HUES48 (cell line): ENCODE results near the gene ECHS1.
"Not testable (repeated sequence)": the region's sequence is repeated elsewhere in the genome, so short reads cannot be mapped to it uniquely, and the experiment has no call there.

Experiments used
- H3K27ac ChIP-seq: one replicate; pipeline ENCODE4 v1.7.0; 2013; ENCODE audit warnings: low read depth, low read length, inconsistent platforms
- H3K27me3 ChIP-seq: 2 replicates; pipeline ENCODE4 v1.6.1; 2013; ENCODE audit warnings: mild to moderate bottlenecking, low read length; ENCODE audit not compliant: control insufficient read depth, insufficient read depth
- H3K36me3 ChIP-seq: 2 replicates; pipeline ENCODE4 v1.6.1; 2013; ENCODE audit warnings: low read length; ENCODE audit not compliant: control insufficient read depth, insufficient read depth
- H3K4me1 ChIP-seq: 2 replicates; pipeline ENCODE4 v1.6.1; 2013; ENCODE audit warnings: mild to moderate bottlenecking, low read length; ENCODE audit not compliant: control insufficient read depth, insufficient read depth
- H3K4me3 ChIP-seq: 2 replicates; pipeline ENCODE4 v1.5.1; 2013; ENCODE audit warnings: mild to moderate bottlenecking, low read depth, low read length
- H3K9ac ChIP-seq: 2 replicates; pipeline ENCODE4 v1.6.1; 2013; ENCODE audit warnings: mild to moderate bottlenecking, low read depth, low read length, moderate library complexity
- H3K9me3 ChIP-seq: 2 replicates; pipeline ENCODE4 v1.6.1; 2013; ENCODE audit warnings: low read length; ENCODE audit not compliant: control insufficient read depth, insufficient read depth

The ECHS1 gene

GRCh38 chr10:133373174-133374090 lies at the start of gene ECHS1:
Gene ECHS1, minus strand, starts transcription at chr10:133373354. Its CDS starts 21 bp downstream, at chr10:133373333.
- Histone ChIP-seq H3K9ac (no peak within 1 kb of the TSS; the same call in 1 of the 2 replicates), H3K27me3 (peaks cover 42% of the 10 kb centered on the region), H3K9me3 (no peaks in the 10 kb centered on the region), H3K4me3 (peak within 1 kb of the TSS; percentile 86), H3K36me3 (peaks cover 24% of the 10 kb centered on the region), H3K27ac (no peak within 1 kb of the TSS), H3K4me1 (no peaks in the 10 kb centered on the region)

DNA sequence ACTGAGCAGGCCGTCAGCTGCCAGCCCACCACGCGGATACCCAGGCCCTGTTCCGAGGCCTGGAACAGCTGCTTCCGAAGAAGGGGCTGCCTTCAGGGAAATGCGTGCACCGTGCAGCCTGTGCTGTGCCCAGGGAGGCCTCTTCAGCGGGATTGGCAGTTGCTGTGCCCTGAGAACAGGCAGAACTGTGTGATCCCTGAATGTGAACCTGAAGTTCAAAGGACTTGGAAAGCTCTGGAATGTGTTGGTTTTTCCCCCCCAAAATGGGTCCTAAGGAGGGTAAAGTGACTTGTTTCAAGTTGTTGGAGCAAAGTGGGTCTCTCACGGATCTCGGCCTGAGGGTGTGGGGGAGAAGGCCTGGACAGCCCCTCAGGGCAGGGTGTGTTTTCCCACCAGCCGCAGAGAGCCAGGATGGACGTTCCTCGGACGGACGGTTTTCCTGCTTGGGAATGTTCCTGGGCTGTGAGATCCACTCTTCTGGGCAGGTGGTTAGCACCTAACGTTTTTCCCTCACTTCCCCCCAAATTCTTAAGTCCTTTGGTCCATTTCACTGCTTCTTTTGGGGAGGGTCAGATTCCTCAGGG lies 49.2 kb upstream of the ECHS1 start:
- Histone ChIP-seq H3K36me3 (peaks cover 23% of the 10 kb centered on the region), H3K27ac (no peak overlapping the region), H3K9me3 (no peaks in the 10 kb centered on the region), H3K4me3 (no peak overlapping the region), H3K4me1 (no peaks in the 10 kb centered on the region), H3K9ac (no peak overlapping the region), H3K27me3 (peaks cover 14% of the 10 kb centered on the region)

DNA sequence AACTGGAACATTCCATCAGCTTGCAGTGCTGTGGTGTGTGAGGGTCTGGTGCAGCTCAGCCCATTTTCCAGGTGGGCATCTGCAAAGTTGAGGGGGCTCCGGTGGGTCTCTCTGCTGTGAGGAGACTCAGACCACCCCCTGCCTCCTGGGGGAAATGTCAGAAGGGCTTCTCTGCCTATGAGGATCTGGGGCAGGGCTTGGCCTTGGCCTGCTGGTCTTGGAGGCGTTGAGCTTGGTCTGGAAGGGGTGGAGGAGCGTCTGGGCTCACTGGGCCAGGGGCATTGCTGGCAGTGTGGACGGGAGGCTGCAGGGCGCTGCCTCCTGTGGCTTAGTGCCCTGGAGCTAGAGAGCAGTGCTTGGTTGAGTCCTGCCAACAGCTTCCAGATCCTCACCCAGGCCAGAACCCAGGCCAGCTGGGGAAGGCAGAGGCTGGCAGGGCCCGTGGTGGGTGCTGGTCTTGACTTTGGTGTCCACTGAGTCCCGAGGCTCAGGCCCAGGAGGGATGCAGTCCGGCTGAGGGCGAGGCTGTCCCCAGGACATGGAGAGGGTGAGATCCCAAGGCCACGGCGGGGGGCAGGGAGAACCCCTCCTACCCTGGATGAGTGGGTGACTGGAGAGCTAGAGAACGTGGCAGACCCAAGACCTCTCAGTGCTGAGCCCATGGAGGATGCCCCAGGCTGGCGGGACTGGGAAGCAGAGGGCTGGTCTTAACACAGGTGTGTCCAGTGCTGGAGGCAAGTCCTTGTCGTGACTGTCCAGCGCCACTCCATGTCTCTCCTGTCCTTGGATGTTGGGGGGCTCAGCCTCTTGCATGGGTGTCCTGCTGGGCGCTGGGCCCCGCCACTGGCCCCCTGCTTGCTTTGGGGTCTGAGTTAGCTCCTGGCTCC lies 48.4 kb upstream of the ECHS1 start:
- Histone ChIP-seq H3K36me3 (peaks cover 23% of the 10 kb centered on the region), H3K27ac (no peak overlapping the region), H3K9ac (no peak overlapping the region), H3K4me1 (no peaks in the 10 kb centered on the region), H3K4me3 (no peak overlapping the region), H3K27me3 (peaks cover 14% of the 10 kb centered on the region), H3K9me3 (no peaks in the 10 kb centered on the region)

- peaks cover 14% of the 10 kb centered on the region for H3K27me3 ChIP-seq
- no peak overlapping the region for H3K4me3 ChIP-seq
- no peak overlapping the region for H3K27ac ChIP-seq
- H3K36me3 ChIP-seq: peaks cover 25% of the 10 kb centered on the region
- no peaks in the 10 kb centered on the region for H3K4me1 ChIP-seq
- H3K9ac ChIP-seq: no peak overlapping the region
- H3K9me3 ChIP-seq: 0 out of 2 replicates have a peak, but pooled peaks cover under 1% of the 10 kb centered on the region
Observed at GRCh38 chr10:133420579-133420978, 47.4 kb upstream of the ECHS1 start.

DNA sequence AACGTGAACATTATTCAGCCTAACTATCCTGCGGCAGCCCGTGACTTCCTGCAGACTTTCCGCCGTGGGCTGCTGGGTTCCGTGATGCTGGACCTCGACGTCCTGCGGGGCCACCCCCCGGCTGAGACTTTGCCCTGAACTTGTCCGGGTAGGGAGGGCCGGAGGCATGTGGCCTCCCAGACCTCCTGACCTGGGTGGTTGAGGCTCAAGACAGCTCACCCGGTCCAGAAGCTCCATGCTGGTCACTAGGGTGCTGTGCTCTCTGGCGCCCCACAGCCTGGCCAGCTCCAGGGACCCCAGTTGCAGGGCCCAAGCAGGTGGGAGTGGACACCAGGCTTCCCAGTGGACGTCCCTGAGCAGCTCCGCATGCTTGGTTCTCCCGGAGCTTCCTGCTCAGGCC lies 46.9 kb upstream of the ECHS1 start:
- Histone ChIP-seq H3K27ac (no peak overlapping the region), H3K36me3 (peaks cover 29% of the 10 kb centered on the region)

GRCh38 chr10:133419211-133419950 lies 46.2 kb upstream of the ECHS1 start:
- H3K9me3 ChIP-seq: peaks cover 6% of the 10 kb centered on the region; the same call in 1 of the 2 replicates
- no peak overlapping the region for H3K27ac ChIP-seq
- no peaks in the 10 kb centered on the region for H3K4me1 ChIP-seq
- no peak overlapping the region for H3K4me3 ChIP-seq
- H3K36me3 ChIP-seq: peaks cover 29% of the 10 kb centered on the region
- H3K27me3 ChIP-seq: peaks cover 8% of the 10 kb centered on the region; the same call in 1 of the 2 replicates
- no peak overlapping the region for H3K9ac ChIP-seq

More for the DNA sequence above, 46.9 kb upstream of the ECHS1 start:
- Histone ChIP-seq H3K4me3 (no peak overlapping the region), H3K4me1 (no peaks in the 10 kb centered on the region), H3K27me3 (peaks cover 11% of the 10 kb centered on the region; the same call in 1 of the 2 replicates), H3K9me3 (peaks cover 6% of the 10 kb centered on the region; the same call in 1 of the 2 replicates), H3K9ac (no peak overlapping the region)

DNA sequence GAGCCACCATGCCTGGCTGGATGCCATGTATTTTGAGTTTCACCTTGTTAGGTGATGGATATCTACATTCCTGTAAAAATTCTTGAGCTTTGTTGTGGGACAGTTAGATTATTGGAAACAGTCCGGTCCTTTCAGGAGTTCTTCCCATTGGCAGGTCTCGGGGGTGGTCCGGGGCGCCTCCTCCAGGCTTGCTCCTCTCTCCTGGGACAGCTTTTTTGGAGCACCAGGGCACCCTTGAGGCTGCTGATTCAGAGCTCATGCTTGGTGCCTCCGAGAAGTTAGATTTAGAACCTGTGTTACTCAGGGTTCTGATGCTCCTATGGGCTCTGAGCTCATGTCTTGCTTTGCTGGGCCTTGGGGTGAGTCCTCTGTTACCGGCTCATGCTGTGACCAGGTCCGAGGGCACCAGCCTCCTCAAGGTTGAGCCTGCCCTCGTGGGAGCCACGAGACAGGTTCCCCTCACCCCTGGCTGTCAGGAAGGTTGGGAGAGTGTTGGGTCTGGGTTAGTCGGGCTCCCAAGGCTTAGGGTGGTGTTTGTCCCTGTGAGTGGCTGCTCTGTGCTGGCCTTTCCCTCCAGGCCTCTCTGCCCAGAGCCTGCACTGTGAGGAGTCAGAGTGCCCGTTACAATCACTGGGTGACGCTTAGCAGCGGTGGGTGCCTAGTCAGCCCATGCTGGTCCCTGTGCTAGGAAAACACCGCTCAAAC lies 45.3 kb upstream of the ECHS1 start:
- no peaks in the 10 kb centered on the region for H3K4me1 ChIP-seq
- no peak overlapping the region for H3K4me3 ChIP-seq
- H3K27me3 ChIP-seq: peaks cover 6% of the 10 kb centered on the region; the same call in 1 of the 2 replicates
- no peak overlapping the region for H3K27ac ChIP-seq
- H3K9me3 ChIP-seq: peaks cover 6% of the 10 kb centered on the region; the same call in 1 of the 2 replicates
- H3K36me3 ChIP-seq: peaks cover 32% of the 10 kb centered on the region
- no peak overlapping the region for H3K9ac ChIP-seq

DNA sequence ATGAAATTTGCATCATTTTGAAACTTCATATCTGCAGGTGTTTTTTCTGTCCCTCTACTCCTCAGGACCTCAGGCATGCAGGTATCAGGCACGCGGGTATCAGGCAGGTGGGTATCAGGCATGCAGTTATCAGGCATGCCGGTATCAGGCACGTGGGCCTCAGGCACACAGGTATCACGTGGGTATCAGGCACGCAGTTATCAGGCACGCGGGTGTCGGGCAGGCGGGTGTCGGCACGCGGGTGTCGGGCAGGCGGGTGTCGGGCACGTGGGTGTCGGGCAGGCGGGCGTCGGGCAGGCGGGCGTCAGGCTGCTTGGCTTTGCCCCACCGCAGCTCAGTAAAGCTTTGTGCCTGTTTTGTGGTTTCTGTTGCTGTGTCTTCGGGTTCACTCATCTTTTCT lies 42.6 kb upstream of the ECHS1 start:
- no peak overlapping the region for H3K9ac ChIP-seq
- H3K9me3 ChIP-seq: peaks cover 28% of the 10 kb centered on the region
- peaks cover 56% of the 10 kb centered on the region for H3K36me3 ChIP-seq
- H3K27me3 ChIP-seq: no peaks in the 10 kb centered on the region
- H3K27ac ChIP-seq: no peak overlapping the region
- H3K4me3 ChIP-seq: no peak overlapping the region
- no peaks in the 10 kb centered on the region for H3K4me1 ChIP-seq

- not testable (repeated sequence) for H3K27me3 ChIP-seq, H3K9ac ChIP-seq, H3K27ac ChIP-seq, H3K4me1 ChIP-seq, H3K4me3 ChIP-seq
- H3K36me3 ChIP-seq: peaks cover 56% of the 10 kb centered on the region
- H3K9me3 ChIP-seq: peaks cover 31% of the 10 kb centered on the region
Observed at GRCh38 chr10:133414401-133414800, 41.2 kb upstream of the ECHS1 start.

DNA sequence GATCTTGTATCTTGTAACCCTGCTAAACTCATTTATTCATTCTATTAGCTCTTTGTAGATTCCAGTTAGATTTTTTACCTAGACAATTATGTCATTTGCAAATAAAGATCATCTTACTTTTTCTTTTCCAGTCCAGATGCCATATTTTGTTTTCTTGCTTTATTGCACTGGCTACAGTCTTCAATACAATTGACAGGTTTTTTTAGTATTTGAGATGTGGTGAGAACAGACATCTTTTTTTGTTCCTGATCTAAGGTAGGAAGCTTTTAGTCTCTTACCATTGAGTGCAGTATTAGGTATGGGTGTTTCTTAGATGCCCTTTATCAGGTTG lies 39.2 kb upstream of the ECHS1 start:
- Histone ChIP-seq H3K27ac (no peak overlapping the region), H3K9ac (no peak overlapping the region), H3K9me3 (peaks cover 31% of the 10 kb centered on the region), H3K36me3 (peaks cover 64% of the 10 kb centered on the region), H3K27me3 (no peaks in the 10 kb centered on the region), H3K4me3 (no peak overlapping the region), H3K4me1 (no peaks in the 10 kb centered on the region)
